ENCODE data around the gene UFD1. TPM values are rescaled to one million over a fixed set of nuclear protein-coding genes. Genes with fewer than 3 reads are reported as not detected.
A peak's percentile ranks its signal among the peaks of the same experiment; 100 is the strongest.

The UFD1 gene
- total and polyA plus RNA-seq, 9 of the 15 experiments (the other 6 are each of a cell fraction or from before 2014, with no cell fraction given), result 238 to 645 (median 363) TPM

DNA sequence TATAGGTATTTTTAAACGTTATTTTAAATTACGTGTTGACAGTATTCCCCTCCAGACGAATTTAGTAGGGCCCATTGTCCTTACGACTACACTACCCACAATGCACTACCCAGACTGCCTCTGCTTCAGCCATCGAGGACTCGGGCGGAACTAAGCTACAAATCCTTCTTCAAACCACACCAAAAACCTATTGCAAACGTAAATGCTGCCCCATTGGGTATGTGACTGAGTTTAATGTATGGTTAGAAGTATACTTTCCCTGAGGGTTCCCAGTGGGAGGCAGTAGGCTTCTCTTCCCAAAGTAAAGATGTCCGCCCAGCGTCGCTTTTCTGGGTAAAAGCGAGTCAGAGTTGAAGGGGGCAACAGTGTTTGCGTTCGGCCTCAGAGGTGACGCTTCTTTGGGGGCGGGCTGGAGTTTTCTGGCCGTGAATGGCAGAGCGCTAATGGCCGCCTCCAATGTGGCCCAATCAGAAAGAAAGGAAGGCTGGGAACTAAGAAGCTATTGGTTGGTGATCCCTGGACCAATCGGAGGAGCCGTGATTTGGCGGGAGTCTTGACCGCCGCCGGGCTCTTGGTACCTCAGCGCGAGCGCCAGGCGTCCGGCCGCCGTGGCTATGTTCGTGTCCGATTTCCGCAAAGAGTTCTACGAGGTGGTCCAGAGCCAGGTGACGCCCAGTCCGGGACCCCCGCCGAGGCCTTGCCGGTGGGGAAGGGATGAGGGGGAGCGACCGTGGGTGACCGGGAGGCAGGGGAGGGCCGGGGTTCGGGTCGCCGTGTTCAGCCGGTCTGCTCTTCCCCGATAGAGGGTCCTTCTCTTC, 571 bp upstream of the UFD1 start, which contains the start of gene CDC45 (continued):
- TF ChIP-seq, protein P1, sequence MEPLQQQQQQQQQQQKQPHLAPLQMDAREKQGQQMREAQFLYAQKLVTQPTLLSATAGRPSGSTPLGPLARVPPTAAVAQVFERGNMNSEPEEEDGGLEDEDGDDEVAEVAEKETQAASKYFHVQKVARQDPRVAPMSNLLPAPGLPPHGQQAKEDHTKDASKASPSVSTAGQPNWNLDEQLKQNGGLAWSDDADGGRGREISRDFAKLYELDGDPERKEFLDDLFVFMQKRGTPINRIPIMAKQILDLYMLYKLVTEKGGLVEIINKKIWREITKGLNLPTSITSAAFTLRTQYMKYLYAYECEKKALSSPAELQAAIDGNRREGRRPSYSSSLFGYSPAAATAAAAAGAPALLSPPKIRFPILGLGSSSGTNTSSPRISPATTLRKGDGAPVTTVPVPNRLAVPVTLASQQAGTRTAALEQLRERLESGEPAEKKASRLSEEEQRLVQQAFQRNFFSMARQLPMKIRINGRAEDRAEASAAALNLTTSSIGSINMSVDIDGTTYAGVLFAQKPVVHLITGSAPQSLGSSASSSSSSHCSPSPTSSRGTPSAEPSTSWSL (CRISPR knock-in tag; IDR thresholded peaks at IDR 0.05; ENCODE audit: borderline replicate concordance), result peak; percentile 97
- no peak for TF ChIP-seq FOSL1 (tag; conservative IDR thresholded peaks at IDR 0.05)
- no peak for TF ChIP-seq ASH1L (IDR thresholded peaks at IDR 0.05; ENCODE audit: borderline replicate concordance, low read depth, partially characterized antibody)
- TF ChIP-seq MXI1 (IDR thresholded peaks at IDR 0.05; ENCODE audit: low read depth, low read length), result peak; percentile 88; the same call in 1 of the 2 replicates
- no peak for TF ChIP-seq LCOR (CRISPR knock-in tag; IDR thresholded peaks at IDR 0.05)
- TF ChIP-seq, protein P2, sequence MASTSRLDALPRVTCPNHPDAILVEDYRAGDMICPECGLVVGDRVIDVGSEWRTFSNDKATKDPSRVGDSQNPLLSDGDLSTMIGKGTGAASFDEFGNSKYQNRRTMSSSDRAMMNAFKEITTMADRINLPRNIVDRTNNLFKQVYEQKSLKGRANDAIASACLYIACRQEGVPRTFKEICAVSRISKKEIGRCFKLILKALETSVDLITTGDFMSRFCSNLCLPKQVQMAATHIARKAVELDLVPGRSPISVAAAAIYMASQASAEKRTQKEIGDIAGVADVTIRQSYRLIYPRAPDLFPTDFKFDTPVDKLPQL (IDR thresholded peaks at IDR 0.05; ENCODE audit: extremely low read depth, insufficient read length), result no peak
- TF ChIP-seq SAFB2 (IDR thresholded peaks at IDR 0.05; ENCODE audit: borderline replicate concordance, low read depth, low read length, severe bottlenecking), result no peak
- TF ChIP-seq ZNF3 (CRISPR knock-in tag; IDR thresholded peaks at IDR 0.05), result no peak
- peak; percentile 88; the same call in 1 of the 2 replicates for TF ChIP-seq ZNF57 (CRISPR knock-in tag; IDR thresholded peaks at IDR 0.05)
- no peak for TF ChIP-seq ZKSCAN3 (CRISPR knock-in tag; IDR thresholded peaks at IDR 0.05)
- TF ChIP-seq, protein P3, sequence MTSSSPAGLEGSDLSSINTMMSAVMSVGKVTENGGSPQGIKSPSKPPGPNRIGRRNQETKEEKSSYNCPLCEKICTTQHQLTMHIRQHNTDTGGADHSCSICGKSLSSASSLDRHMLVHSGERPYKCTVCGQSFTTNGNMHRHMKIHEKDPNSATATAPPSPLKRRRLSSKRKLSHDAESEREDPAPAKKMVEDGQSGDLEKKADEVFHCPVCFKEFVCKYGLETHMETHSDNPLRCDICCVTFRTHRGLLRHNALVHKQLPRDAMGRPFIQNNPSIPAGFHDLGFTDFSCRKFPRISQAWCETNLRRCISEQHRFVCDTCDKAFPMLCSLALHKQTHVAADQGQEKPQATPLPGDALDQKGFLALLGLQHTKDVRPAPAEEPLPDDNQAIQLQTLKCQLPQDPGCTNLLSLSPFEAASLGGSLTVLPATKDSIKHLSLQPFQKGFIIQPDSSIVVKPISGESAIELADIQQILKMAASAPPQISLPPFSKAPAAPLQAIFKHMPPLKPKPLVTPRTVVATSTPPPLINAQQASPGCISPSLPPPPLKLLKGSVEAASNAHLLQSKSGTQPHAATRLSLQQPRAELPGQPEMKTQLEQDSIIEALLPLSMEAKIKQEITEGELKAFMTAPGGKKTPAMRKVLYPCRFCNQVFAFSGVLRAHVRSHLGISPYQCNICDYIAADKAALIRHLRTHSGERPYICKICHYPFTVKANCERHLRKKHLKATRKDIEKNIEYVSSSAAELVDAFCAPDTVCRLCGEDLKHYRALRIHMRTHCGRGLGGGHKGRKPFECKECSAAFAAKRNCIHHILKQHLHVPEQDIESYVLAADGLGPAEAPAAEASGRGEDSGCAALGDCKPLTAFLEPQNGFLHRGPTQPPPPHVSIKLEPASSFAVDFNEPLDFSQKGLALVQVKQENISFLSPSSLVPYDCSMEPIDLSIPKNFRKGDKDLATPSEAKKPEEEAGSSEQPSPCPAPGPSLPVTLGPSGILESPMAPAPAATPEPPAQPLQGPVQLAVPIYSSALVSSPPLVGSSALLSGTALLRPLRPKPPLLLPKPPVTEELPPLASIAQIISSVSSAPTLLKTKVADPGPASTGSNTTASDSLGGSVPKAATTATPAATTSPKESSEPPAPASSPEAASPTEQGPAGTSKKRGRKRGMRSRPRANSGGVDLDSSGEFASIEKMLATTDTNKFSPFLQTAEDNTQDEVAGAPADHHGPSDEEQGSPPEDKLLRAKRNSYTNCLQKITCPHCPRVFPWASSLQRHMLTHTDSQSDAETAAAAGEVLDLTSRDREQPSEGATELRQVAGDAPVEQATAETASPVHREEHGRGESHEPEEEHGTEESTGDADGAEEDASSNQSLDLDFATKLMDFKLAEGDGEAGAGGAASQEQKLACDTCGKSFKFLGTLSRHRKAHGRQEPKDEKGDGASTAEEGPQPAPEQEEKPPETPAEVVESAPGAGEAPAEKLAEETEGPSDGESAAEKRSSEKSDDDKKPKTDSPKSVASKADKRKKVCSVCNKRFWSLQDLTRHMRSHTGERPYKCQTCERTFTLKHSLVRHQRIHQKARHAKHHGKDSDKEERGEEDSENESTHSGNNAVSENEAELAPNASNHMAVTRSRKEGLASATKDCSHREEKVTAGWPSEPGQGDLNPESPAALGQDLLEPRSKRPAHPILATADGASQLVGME (CRISPR knock-in tag; IDR thresholded peaks at IDR 0.05), result peak; percentile 85; the same call in 1 of the 2 replicates
- TF ChIP-seq, protein P4, sequence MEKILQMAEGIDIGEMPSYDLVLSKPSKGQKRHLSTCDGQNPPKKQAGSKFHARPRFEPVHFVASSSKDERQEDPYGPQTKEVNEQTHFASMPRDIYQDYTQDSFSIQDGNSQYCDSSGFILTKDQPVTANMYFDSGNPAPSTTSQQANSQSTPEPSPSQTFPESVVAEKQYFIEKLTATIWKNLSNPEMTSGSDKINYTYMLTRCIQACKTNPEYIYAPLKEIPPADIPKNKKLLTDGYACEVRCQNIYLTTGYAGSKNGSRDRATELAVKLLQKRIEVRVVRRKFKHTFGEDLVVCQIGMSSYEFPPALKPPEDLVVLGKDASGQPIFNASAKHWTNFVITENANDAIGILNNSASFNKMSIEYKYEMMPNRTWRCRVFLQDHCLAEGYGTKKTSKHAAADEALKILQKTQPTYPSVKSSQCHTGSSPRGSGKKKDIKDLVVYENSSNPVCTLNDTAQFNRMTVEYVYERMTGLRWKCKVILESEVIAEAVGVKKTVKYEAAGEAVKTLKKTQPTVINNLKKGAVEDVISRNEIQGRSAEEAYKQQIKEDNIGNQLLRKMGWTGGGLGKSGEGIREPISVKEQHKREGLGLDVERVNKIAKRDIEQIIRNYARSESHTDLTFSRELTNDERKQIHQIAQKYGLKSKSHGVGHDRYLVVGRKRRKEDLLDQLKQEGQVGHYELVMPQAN (IDR thresholded peaks at IDR 0.05; ENCODE audit: borderline replicate concordance), result no peak
- peak; percentile 94 for TF ChIP-seq PYGO2 (tag; IDR thresholded peaks at IDR 0.05)
- TF ChIP-seq PHB2 (IDR thresholded peaks at IDR 0.05; ENCODE audit: low read depth), result no peak
- TF ChIP-seq RNF2 (IDR thresholded peaks at IDR 0.05), result no peak
- peak; percentile 82; the same call in 1 of the 2 replicates for TF ChIP-seq PHTF2 (CRISPR knock-in tag; IDR thresholded peaks at IDR 0.05)
- TF ChIP-seq POLR2H (tag; IDR thresholded peaks at IDR 0.05; ENCODE audit: low read depth), result no peak
- TF ChIP-seq ZSCAN32 (CRISPR knock-in tag; IDR thresholded peaks at IDR 0.05), result peak; percentile 83
